Measurements from ENCODE around the gene TNFAIP8.
"Not testable (repeated sequence)": the region's sequence is repeated elsewhere in the genome, so short reads cannot be mapped to it uniquely, and the experiment has no call there.

TNFAIP8 gene

DNA sequence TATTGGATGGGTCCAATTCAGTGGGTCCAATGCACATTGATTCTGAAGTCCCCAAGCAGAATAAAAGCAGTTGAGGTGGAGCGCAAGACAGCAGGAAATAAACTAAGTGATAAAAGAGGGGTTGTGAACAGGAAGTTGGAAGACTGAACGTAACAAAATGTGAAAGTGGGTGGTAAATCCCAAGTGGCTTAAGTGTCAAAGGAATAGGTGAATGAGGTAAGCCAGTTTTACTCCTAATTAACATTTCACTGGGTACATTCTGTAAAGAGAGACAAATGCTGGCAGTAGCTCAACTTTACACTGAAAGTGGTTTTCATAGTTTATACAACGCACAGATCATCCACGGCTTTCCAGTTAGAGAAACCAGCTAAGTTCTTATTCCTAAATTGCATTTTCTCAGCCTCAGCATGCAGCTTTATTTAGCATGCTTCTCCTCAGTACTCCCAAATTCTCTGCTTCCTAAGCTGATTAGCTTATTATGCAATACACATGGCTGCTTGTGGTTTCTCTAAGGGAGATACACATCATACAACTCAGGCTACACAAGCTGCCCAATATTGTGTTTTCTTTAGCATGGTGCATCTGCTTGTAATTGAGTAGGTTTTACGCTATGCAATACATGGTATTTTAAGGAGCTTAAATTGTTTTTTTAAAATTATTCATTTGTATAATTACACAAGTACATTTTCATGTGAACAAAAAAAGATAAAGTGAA lies 62.2 kb downstream of the TNFAIP8 start:
- no peaks in the 10 kb centered on the region for H3K36me3 Mint-ChIP-seq (ENCODE audit: low read depth)
- H3K9me3 Mint-ChIP-seq = no peaks in the 10 kb centered on the region
- no peaks in the 10 kb centered on the region for H3K27me3 Mint-ChIP-seq
- no peak overlapping the region for H3K4me3 Mint-ChIP-seq
- peaks cover 42% of the 10 kb centered on the region for H3K4me1 Mint-ChIP-seq (ENCODE audit: low read depth)
- no peak overlapping the region for H3K27ac Mint-ChIP-seq

GRCh38 chr5:119418606-119419100 lies 62.8 kb downstream of the TNFAIP8 start:
- H3K4me3 Mint-ChIP-seq = no peak overlapping the region
- H3K27me3 Mint-ChIP-seq = no peaks in the 10 kb centered on the region
- H3K4me1 Mint-ChIP-seq (ENCODE audit: low read depth) = peaks cover 42% of the 10 kb centered on the region
- H3K9me3 Mint-ChIP-seq = no peaks in the 10 kb centered on the region
- H3K27ac Mint-ChIP-seq = no peak overlapping the region
- no peaks in the 10 kb centered on the region for H3K36me3 Mint-ChIP-seq (ENCODE audit: low read depth)

DNA sequence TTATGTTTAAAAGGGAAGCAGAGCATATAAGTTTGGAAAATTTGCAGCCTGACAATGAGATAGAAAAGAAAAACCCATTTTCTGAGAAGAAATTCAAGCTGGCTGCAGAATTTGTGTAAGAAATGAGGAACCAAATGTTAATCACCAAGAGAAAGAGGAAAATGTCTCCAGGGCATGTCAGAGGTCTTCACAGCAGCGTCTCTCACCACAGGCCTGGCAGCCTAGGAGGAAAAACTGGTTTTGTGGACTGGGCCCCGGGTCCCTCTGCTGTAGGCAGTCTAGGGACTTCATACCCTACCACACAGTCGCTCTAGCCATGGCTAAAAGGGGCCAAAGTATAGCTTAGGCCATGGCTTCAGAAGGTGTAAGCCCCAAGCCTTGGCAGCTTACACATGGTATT lies 64.3 kb downstream of the TNFAIP8 start:
- Mint-ChIP-seq H3K9me3 (no peaks in the 10 kb centered on the region), H3K36me3 (ENCODE audit: low read depth) (no peaks in the 10 kb centered on the region), H3K27me3 (no peaks in the 10 kb centered on the region), H3K27ac (peak overlapping the region; percentile 8), H3K4me1 (ENCODE audit: low read depth) (peaks cover 31% of the 10 kb centered on the region), H3K4me3 (no peak overlapping the region)

DNA sequence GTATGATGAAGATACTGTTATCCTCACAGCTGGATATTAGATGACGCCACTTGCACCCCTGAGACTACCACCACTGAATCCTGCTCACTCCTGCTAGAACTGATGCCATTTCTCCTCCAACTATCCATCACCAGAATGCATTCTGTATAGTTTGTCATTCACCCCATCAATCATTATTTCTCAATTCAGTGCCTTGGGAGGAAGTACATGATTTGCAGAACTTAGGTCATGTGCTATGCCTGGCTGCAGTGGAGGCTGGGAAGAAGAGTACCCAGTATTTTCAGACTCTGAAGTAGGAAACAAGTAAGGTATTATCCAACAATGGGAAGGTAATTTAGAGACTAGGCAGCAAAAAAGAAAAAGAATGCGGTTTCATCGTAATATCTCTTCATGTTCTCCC lies 70.2 kb downstream of the TNFAIP8 start:
- Mint-ChIP-seq H3K9me3 (no peaks in the 10 kb centered on the region), H3K4me1 (ENCODE audit: low read depth) (peaks cover 5% of the 10 kb centered on the region), H3K4me3 (no peak overlapping the region), H3K27me3 (no peaks in the 10 kb centered on the region), H3K27ac (no peak overlapping the region), H3K36me3 (ENCODE audit: low read depth) (no peaks in the 10 kb centered on the region)

GRCh38 chr5:119427060-119427459 lies 71.2 kb downstream of the TNFAIP8 start:
- Mint-ChIP-seq H3K9me3 (no peaks in the 10 kb centered on the region), H3K36me3 (ENCODE audit: low read depth) (no peaks in the 10 kb centered on the region), H3K4me1 (ENCODE audit: low read depth) (peaks cover 5% of the 10 kb centered on the region), H3K4me3 (no peak overlapping the region), H3K27me3 (no peaks in the 10 kb centered on the region), H3K27ac (no peak overlapping the region)

GRCh38 chr5:119427596-119427995 lies 71.8 kb downstream of the TNFAIP8 start:
- not testable (repeated sequence) for H3K9me3 Mint-ChIP-seq; H3K36me3 Mint-ChIP-seq (ENCODE audit: low read depth); H3K4me1 Mint-ChIP-seq (ENCODE audit: low read depth); H3K27me3 Mint-ChIP-seq; H3K4me3 Mint-ChIP-seq; H3K27ac Mint-ChIP-seq

- not testable (repeated sequence) for H3K9me3 Mint-ChIP-seq; H3K4me3 Mint-ChIP-seq; H3K27me3 Mint-ChIP-seq; H3K4me1 Mint-ChIP-seq (ENCODE audit: low read depth); H3K36me3 Mint-ChIP-seq (ENCODE audit: low read depth); H3K27ac Mint-ChIP-seq
Measured at GRCh38 chr5:119428166-119428565, 72.3 kb downstream of the TNFAIP8 start.

GRCh38 chr5:119428574-119428973 lies 72.8 kb downstream of the TNFAIP8 start:
- H3K27ac Mint-ChIP-seq; H3K27me3 Mint-ChIP-seq; H3K4me3 Mint-ChIP-seq; H3K9me3 Mint-ChIP-seq; H3K4me1 Mint-ChIP-seq (ENCODE audit: low read depth); H3K36me3 Mint-ChIP-seq (ENCODE audit: low read depth): not testable (repeated sequence)

DNA sequence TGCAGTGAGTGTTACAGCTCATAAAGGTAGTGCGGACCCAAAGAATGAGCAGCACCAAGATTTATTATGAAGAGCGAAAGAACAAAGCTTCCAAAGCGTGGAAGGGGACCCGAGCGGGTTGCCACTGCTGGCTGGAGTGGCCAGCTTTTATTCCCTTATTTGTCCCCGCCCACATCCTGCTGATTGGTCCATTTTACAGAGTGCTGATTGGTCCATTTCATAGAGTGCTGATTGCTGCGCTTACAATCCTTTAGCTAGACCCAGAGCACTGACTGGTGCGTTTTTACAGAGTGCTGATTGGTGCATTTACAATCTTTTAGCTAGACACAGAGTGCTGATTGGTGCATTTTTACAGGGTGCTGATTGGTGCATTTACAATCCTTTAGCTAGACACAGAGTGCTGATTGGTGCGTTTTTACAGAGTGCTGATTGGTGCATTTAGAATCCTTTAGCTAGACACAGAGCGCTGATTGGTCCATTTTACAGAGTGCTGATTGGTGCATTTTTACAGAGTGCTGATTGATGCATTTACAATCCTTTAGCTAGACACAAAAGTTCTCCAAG lies 76.9 kb downstream of the TNFAIP8 start:
- not testable (repeated sequence) for H3K4me3 Mint-ChIP-seq; H3K27ac Mint-ChIP-seq; H3K36me3 Mint-ChIP-seq (ENCODE audit: low read depth); H3K9me3 Mint-ChIP-seq
- Mint-ChIP-seq H3K4me1 (ENCODE audit: low read depth) (peaks cover 18% of the 10 kb centered on the region), H3K27me3 (peaks cover 12% of the 10 kb centered on the region)

DNA sequence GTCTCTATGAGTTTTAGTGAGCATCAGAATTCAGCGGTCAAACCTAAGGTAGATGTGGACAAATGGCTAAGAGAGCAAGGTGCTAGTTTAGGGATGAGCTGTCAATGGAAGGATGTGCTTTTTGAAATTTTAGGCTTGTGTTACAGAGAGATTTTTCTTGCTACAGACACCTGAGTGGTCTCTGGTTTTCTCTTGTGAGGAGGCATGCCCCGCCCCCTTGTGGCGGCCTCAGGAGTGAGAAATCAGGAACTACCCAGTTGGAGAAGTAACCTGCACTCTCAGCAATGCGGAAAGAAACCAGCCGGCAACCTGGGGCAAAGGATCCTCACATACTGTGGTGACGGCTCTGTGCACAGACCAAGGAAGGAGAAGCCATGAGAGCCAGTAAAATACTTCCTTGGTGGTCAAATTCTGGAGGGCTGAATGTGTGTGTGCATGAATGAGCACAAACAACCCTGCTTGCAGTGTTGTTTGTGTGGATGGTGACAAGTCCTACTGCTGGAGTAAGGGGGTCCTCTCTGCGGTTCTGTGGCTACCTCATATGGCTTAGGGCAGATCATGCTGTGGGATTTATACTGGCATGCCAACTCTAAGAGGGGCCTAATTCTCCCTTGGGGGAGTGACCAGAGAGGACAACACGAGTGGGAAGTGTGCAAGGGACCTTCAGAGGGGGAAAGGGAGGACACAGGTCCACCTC lies 79.8 kb downstream of the TNFAIP8 start:
- no peak overlapping the region for H3K27ac Mint-ChIP-seq
- H3K27me3 Mint-ChIP-seq = peaks cover 17% of the 10 kb centered on the region
- no peak overlapping the region for H3K4me3 Mint-ChIP-seq
- H3K9me3 Mint-ChIP-seq = no peaks in the 10 kb centered on the region
- no peaks in the 10 kb centered on the region for H3K36me3 Mint-ChIP-seq (ENCODE audit: low read depth)
- peaks cover 26% of the 10 kb centered on the region for H3K4me1 Mint-ChIP-seq (ENCODE audit: low read depth)

DNA sequence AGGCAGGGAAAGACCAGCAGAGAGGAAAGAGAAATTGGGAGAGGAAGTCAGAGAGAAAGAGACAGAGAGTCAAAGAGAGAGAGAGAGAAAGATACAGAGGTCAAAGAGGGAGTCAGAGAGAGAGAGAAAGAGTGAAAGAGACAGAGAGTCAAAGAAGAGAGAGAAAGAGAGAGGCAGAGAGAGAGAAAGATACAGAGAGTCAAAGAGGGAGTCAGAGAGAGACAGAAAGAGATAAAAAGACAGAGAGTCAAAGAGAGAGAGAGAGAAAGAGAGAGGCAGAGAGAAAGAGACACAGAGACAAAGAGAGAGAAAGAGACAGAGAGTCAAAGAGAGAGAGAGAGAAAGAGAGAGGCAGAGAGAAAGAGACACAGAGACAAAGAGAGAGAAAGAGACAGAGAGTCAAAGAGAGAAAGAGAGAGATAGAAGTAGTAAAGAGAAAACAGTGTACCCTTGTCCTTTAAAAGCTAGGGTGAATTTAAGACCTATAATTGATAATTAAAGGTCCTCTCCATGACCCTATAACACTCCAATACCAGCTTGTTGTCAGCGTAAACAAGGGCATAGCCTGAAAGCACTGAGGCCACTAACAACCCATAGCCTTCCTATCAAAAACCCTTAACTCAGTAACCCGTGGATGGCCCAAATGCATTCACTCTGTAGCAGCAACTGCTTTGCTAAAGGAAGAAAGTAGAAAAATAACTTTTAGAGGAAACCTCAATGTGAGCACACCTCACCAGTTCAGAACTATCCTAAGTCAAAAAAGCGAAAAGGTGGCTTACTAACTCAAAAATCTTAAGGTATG lies 82.2 kb downstream of the TNFAIP8 start:
- not testable (repeated sequence) for H3K9me3 Mint-ChIP-seq; H3K36me3 Mint-ChIP-seq (ENCODE audit: low read depth)
- H3K4me3 Mint-ChIP-seq = peak overlapping the region; percentile 79
- H3K4me1 Mint-ChIP-seq (ENCODE audit: low read depth) = peaks cover 26% of the 10 kb centered on the region
- peak overlapping the region; percentile 42 for H3K27ac Mint-ChIP-seq
- peaks cover 25% of the 10 kb centered on the region for H3K27me3 Mint-ChIP-seq

DNA sequence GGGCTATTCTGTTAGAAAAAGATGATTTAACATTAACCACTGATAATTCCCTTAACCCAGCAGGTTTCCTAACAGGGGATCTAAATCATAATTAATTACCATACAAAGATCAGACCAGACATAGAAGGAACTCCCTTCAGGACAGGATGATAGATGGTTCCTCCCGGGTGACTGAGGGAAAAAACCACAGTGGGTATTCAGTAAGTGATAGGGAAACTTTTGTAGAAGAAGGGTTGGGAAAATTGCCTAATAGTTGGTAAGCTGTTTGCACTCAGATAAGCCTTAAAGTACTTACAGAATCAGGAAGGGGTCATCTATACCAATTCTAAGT lies 82.7 kb downstream of the TNFAIP8 start:
- Mint-ChIP-seq H3K27me3 (peaks cover 25% of the 10 kb centered on the region), H3K4me1 (ENCODE audit: low read depth) (peaks cover 26% of the 10 kb centered on the region), H3K4me3 (peak overlapping the region; percentile 79), H3K27ac (peak overlapping the region; percentile 41)
- not testable (repeated sequence) for H3K9me3 Mint-ChIP-seq; H3K36me3 Mint-ChIP-seq (ENCODE audit: low read depth)

GRCh38 chr5:119439140-119439631 lies 83.4 kb downstream of the TNFAIP8 start:
- H3K9me3 Mint-ChIP-seq = no peaks in the 10 kb centered on the region
- peaks cover 26% of the 10 kb centered on the region for H3K4me1 Mint-ChIP-seq (ENCODE audit: low read depth)
- no peaks in the 10 kb centered on the region for H3K36me3 Mint-ChIP-seq (ENCODE audit: low read depth)
- H3K4me3 Mint-ChIP-seq = peak overlapping the region; percentile 79
- peaks cover 25% of the 10 kb centered on the region for H3K27me3 Mint-ChIP-seq
- H3K27ac Mint-ChIP-seq = peak overlapping the region; percentile 67

DNA sequence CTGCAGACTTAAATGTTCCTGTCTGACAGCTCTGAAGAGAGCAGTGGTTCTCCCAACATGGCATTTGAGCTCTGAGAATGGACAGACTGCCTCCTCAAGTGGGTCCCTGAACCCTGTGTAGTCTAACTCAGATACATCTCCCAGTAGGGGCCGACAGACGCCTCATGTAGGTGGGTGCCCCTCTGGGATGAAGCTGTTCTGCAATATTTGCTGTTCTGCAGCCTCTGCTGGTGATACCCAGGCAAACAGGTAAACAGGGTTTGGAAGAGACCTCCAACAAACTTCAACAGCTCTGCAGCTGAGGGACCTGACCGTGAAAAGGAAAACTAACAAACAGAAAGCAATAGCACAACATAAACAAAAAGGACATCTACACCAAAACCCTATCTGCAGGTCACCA lies 83.8 kb downstream of the TNFAIP8 start:
- not testable (repeated sequence) for H3K4me3 Mint-ChIP-seq; H3K27ac Mint-ChIP-seq; H3K9me3 Mint-ChIP-seq; H3K36me3 Mint-ChIP-seq (ENCODE audit: low read depth)
- Mint-ChIP-seq H3K27me3 (peaks cover 25% of the 10 kb centered on the region), H3K4me1 (ENCODE audit: low read depth) (peaks cover 26% of the 10 kb centered on the region)

DNA sequence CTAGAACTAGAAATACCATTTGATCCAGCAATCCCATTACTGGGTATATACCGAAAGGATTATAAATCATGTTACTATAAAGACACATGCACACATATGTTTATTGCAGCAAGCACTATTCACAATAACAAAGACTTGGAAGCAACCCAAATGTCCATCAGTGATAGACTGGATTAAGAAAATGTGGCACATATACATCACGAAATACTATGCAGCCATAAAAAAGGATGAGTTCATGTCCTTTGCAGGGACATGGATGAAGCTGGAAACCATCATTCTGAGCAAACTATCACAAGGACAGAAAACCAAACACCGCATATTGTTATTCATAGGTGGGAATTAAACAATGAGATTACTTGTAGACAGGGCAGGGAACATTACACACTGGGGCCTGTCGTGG lies 88.8 kb downstream of the TNFAIP8 start:
- H3K9me3 Mint-ChIP-seq = not testable (repeated sequence)
- H3K27me3 Mint-ChIP-seq = peaks cover 12% of the 10 kb centered on the region

More for the DNA sequence above, 88.8 kb downstream of the TNFAIP8 start:
- H3K4me1 Mint-ChIP-seq (ENCODE audit: low read depth); H3K36me3 Mint-ChIP-seq (ENCODE audit: low read depth); H3K4me3 Mint-ChIP-seq; H3K27ac Mint-ChIP-seq: not testable (repeated sequence)

Measured in stimulated activated naive CD8-positive, alpha-beta T cell treated with anti-CD3 and anti-CD28 coated beads, Interleukin-15, Interleukin-2, amounts not matched to agents 100 ng/mL and 50 ng/mL, for 24 hours (primary cell).